Measurements from ENCODE around the gene CHMP6.

The CHMP6 gene

DNA sequence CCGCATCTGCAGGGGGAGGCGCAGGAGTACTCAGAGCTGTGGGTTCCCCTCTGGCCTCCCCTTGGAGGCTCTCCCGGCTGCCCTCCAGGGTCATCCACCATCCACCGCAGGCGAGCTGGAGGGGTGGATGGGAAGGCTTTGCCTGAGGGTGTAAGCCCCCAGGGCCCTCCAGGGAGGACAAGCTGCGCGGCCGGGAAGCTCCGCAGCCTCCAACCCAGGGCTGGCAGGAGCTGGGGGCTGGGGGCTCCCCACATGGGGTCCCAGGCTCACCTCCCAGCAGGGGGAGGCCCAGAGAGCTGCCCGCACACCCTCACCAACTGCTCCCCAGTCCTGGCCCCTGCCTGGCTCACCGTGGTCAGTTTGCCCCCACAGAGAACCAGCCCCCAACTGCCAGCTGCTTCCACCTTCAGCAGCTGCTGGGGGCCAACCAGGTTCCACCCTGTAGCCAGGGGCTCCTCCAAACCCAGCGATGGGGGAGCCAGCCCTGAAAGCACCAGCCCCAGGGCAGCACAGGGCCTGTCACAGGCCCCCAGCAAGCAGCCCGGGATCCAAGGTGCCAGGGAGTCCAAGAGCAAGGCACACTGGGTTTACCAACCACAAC, 19.8 kb upstream of the CHMP6 start:
- no peak for DNase-seq

DNA sequence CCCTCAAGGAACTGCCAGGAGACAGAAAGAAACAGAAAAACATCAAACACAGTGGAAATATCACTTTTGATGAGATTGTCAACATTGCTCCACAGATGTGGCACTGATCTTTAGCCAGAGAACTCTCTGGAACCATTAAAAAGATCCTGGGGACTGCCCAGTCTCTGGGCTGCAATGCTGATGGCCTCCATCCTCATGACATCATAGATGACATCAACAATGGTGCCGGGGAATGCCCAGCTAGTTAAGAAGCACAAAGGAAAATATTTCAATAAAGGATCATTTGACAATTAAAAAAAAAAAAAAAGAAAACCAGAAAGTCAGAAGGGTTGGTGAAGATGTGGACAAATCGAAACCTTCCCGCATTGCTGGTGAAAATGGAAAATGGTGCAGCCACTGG, 14.9 kb upstream of the CHMP6 start:
- DNase-seq: no peak

DNA sequence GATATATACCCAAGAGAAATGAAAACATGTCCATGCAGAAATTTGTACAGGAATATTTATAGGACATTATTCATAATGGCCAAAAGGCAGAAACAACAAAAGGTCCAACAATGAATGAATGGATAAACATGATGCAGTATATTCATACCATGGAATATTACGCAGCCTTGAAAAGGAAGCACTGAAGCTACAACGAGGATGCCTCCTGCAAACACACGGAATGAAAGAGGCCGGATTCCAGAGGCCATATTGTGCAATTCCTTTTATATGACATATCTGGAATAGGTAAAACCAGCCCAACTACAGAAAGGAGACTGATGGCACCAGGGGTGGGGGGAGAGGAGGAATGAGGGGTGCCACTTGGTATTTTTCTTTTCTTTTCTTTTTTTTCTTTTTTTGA, 14.5 kb upstream of the CHMP6 start:
- no peak for DNase-seq

DNA sequence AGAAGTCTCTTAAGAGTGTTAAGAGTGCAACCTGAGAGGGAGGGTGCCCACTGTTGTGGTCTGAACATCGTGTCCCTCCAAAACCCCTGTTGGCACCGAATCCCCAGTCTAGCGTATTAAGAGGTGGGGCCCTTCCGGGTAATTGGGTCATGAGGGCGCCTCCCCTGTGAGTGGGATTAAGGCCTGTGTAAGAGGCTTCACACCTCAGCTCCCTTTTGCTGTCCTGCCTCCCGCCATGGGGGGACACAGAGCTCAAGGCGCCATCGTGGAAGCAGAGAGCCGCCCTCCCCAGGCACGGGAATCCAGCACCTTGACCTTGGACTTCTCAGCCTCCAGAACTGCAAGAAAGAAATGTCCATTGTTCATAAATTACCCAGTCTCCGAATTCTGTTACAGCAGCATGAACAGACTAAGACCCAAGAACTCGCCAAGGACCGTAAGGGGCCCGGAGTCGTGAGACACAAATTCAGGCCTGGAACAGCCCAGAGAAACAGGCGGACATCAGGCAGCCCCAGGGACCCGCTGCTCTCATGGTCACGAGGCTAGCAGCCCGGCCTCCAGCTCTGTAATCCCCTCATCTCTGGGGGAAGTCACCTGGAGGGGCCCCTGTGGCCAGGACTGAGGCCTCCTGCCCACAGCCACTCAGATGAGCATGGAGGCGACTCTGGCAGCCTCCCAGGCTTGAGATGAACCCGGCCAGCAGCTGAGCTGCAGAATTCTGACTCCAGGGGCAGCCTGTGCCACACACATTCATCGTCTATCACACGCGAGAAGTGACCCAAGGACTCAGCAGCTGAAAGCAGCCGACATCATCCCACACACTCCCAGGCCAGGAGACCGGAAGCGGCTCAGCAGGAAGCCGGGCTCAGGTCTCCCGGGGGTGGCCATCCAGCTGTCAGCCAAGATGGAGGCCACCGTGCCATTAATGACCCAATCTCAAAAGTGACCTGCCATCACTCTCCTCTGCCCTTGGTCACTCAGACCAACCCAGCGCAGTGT, 12.8 kb upstream of the CHMP6 start:
- no peak for DNase-seq

DNA sequence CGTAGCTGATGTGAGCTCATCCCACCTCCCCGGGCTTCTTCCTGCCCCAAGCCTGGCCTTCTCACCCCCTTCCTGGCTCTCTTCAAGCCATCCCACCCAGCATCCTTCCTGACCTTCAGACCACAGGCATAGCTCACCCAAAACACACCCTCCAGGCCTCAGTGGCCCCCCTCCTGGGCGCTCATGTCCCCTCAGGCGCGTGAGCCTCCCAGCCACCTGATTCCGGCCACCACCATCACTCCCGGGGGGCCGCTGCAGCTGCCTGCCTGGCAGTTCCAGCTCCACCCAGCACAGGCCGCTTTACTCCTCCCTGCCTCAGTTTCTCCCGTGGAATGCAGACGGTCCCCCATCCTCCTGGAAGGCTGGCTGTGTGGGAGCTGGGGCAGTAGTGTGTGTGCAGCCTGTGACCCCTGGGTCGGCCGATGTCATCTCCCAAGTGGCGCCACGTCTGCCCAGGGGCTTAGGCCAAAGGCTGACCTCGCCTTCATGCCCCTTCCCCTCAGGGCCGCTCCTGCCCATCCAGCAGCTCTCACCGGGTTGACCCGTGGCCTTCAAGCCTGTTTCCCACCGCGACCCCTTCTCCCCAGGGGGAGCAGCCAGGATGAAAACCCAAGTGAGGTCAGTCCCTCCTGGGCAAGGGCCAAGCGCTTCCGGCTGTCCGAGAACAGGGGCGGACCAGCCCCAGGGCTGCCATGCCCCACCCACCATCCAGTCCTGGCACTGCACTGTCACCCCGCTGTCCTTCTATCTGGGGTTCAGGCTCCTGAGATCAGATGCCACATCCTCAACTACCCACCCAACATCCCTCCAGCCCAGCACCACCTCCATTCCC, 11.9 kb upstream of the CHMP6 start:
- DNase-seq: no peak

DNA sequence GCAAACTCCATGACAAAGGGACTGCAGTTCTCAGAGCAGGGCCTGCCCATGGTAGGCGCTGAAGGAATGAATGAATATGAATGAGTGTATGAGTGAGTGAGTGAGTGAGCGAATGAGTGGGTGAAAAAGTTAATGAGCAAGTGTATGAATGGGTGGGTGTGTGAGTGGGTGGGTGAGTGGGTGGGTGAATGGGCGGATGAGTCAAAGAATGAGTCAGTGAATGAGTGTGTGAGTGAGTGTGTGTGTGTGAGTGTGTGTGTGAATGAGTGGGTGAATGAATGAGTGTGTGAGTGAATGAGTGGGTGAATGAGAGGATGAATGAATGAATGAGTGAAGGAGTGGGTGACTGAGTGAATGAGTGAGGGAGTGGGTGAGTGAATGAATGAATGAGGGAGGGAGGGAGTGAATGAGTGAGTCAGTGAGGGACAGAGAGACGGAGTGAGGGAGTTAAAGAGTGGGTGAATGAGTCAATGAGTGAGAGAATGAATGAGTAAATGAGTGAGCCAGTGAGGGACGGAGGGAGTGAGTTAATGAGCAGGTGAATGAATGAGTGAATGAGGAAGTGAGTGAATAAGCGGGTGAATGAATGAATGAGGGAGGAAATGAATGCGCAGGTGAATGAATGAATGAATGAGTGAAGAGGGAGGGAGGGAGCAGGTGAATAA, 11.1 kb upstream of the CHMP6 start:
- DNase-seq: no peak

DNA sequence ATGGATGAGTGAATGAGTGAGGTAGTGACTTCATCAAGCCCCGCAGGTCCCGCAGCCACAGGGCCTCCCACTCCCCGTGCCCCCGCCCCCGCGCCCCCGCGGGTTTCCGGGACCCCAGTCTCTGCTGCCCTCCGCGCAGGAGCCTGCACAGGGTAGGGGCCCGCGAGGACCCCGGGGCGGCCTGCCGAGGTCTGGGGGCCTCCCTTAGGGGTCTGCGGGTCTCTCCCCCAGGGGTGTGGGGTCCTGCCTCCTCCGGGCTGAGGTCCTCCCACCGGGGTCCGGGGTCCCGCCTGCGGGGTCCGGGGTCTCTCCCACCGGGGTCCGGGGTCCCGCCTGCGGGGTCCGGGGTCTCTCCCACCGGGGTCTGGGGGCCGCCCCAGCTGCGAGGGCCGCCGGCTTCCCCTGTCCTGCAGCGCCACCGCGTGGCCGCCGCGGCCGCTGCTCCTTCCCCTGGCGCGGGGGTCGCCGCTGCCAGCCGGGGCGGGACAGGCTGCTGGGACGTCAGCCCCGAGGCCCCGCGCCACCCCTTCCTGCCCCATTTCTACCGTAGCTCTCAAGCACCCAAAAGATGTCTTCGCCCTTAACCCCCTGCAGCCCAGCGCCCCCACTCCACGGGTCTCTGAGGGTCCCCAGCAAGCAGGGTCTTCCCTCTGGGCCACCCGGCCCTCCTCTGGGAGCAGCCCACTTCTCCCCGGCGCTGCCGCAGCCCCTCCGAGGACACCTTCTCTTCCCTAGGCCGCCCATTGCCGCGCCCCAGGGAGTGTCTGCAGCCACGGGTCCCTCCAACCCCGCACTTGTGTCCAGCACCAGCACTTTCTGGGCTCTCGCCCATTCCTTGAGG, 10.4 kb upstream of the CHMP6 start:
- no peak for DNase-seq

DNA sequence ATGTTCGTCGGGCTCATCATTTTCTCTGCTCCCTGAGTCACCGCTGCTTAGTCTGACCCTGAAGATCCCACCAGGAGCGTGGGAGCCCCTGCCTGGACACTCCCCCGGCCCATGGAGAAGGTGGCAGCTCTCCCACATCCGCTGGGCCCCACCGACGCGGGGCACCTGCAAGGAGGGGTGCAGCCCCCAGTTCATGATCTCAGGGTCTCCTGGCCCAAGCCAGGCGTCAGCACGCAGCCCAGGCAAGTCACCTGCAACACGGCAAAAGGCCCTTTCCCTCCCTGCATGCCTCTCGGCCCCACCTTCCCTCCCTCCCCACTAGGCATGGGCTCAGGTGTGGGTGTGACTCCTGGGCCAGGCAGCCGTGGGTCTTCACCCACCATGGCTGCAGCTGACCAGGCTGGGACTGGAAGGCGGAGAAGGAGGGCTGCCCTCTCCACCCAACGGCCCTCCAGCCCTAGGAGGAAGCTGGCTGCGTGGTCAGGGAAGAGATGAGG, 9.7 kb upstream of the CHMP6 start:
- DNase-seq: no peak

DNA sequence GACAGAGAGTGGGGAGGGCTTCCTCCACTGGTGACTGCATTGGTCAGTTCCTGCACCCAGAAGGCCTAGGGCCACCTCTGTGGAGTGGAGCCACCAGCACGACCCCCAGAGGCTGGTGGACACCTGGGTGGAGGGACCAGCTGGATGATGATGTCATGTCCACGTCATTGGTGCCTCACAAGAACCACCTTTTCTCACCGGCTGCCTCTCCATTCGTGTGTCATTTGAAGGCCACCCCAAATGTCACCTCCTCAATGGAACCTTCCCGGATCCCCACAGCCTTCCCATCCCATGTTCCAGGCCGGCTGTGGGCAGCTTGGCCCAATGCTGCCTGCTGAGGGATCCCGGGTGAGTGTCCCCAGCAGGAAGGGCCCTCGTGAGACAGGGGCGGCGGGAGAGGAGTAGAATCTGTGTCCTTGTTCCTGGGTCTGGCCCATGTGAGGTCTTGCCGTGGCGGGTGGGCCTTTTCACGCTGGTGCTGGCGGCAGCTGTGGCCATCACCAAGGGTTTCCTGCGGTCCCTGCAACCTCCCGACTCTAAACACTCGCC, 9.1 kb upstream of the CHMP6 start:
- no peak for DNase-seq

DNA sequence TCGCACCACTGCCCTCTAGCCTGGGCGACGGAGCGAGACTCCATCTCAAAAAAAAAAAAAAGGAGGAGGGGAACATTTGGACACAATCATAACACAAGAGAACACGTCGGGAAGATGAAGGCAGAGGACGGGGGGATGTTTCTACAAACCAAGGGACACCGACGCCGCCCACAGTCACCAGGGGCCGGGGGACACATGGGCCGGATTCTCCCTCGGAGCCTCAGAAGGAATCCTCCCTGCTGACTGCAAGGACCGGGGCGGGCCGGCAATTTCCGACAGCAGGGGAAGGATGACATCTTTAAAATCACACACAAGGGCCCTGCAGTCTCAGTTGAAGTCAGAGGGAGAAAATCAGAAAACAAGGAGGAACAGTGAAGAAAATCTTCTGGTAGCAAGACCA, 8.1 kb upstream of the CHMP6 start:
- DNase-seq: no peak

DNA sequence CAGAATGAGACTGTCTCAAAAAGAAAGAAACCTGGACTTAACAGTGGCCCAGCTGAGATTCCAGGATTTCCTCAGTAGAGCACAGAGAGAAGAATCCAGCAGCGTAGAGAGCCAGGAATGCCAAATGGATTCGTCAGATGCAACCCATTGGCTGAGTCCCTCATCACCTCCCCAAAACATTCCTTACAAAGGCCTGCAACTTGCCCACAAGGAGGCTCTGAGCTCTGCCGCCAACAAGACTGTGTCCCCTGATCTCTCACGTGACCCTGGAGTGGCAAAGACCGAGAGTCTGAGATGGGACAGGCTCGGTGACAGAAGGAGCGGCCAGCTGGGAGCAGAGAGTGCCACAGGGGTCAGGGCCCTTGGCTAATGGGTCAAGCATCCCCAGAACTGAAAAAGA, 6.9 kb upstream of the CHMP6 start:
- no peak for DNase-seq

DNA sequence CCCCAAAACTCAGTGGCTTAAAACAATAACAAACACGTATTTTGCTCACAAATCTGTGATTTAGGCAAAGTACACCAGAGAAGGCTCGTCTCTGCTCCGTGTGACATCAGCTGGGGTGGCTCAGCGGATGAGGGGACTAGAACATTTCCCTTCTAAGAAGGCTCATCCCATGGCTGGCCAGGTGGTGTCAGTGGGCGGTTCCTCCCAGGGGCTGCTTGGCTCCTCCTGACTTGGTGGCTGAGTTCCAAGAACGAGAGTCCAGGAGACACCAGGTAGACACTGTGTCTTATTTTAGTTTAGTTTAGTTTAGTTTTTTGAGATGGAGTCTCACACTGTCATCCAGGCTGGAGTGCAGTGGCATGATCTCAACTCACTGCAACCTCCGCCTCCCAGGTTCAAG, 5.6 kb upstream of the CHMP6 start:
- DNase-seq: no peak

DNA sequence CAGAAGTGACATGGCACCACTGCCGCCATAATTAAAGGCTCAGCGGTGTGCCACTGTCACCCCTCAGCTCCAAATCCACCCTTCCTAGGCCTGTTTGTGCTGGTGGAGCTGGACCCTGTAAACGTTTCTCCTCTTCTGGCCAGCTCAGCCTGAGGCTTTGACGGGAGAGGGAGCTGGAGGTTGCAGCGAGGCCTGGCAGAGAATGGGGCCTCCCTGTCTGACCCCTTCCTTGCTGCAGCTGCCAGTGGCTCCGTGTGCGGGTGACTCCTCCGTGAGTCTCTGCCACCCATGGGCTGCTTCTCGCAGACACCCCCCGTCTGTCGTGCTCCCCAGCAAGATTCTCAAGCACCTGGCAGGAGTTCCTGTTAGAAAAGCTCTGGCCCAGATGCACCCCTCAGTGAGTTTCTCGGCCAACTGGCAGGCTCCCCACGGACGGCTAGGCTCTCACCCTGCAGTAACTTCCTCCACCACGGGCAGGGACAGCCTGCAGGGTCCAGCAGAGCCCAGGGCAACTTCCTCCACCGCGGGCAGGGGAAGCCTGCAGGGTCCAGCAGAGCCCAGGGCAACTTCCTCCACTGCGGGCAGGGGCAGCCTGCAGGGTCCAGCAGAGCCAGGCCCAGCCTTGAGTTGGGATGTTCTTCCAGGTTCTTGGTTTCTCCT, 4.7 kb upstream of the CHMP6 start:
- no peak for DNase-seq

DNA sequence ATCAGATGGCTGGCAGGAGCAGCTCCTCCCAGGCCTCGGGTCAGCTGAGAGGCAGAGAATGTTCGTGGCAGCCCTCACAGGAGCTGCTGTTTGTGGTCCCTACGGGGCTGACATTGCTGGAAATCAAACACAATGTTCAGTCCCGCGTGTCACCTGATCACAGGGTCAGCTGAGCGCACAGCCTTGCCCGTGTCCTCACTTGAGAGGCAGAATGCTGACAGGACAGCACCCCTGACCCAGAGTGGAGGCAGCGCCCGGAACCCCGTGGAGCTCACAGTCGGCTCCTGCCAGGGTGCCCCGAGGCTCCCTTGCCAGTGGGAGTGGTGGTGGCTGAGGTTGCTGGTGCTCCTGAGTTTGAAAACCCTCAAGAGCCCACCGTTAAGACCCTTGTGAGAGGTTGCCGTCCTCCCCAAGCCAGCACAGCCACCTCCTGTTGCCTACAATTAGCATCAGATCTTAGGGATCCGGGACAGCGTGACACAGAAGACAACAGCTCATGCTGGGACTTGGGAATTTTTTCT, 3.6 kb upstream of the CHMP6 start:
- no peak for DNase-seq

DNA sequence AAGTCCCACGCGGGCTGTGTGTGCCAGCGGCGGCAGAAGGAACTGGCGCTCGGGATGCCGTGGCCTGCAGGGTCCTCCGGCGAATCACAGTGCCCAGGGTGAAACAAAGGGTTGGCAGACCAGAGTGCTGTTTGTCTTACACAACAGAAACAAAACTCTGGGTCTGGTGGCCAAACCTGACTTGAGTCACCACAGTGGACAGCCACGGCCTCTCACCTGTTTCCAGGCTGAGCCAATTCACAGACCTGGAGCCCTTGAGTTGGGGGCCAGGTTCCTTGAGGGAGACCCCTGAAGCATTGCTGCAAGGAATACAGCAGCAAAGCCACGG, 2.1 kb upstream of the CHMP6 start:
- DNase-seq: no peak

DNA sequence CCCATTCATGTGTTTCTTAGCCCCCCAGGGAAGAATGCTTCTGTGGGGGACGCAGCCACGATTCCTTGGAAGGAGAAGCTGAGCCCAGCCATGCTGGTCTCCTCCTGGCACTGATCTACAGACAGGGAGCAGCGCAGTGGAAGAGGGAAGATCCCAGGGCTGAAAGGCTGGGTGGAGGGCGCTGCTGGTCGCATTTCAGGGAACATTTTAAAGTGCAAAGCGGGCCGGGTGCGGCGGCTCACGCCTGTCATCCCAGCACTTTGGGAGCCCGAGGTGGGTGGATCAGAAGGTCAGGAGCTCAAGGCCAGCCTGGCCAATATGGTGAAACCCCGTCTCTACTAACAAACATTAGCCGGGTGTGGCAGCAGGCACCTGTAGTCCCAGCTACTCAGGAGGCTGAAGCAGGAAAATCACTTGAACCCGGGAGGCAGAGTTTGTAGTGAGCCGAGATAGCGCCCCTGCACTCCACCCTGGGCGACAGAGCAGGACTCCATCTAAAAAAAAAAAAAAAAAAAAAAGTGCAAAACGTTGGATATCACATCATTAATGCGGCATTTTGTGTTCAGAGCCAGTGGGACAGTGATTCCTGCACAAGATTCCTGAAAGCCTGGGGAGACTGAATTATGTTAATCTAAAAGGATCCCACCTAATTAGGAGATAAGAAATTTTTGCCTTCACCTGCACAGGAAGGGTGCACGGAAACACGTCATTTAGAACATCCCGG, 558 bp upstream of the CHMP6 start:
- DNase-seq: no peak

DNA sequence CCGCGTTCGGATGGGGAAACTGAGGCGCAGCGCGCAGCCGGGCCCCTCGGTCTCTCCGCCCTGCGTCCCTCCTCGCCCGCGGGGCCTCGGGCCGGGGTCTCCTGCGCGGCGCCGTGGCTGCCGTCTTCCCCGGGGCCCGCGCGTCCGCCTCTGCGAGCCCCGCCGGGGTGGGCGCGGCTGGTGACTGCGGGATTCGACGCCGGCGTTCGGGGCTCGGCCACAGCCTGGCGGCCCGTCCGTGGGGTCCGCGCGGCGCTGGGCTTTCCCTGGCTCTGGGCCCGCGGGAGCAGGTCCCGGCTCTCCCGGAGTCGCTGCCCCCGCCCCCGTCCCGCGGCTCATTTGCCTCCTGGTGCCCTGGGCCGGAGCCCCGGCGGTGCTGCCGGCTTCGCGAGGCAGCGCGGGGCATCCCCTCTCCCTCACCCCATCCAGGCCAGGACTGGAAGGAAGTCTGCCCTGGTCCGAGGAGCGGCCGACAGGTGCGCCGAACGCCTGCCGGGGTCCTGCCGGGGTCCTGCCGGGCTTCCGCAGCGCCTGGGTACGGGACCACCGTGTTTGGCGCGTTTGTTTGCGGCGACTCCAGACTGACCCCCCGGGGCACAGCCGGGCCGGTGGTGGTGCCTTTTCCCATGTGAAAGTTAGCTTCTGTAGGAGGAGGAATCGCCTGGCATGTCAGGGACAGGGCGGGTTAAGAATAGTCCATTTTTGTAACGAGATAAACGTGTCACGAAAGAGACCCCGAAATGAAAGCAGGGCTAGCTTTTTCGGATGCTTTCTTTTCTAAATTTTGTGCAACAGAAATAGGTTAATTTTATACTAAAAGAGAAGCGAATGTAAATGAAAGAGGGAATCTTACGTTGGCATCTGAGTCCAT, 671 bp downstream of the CHMP6 start:
- no peak for DNase-seq

DNA sequence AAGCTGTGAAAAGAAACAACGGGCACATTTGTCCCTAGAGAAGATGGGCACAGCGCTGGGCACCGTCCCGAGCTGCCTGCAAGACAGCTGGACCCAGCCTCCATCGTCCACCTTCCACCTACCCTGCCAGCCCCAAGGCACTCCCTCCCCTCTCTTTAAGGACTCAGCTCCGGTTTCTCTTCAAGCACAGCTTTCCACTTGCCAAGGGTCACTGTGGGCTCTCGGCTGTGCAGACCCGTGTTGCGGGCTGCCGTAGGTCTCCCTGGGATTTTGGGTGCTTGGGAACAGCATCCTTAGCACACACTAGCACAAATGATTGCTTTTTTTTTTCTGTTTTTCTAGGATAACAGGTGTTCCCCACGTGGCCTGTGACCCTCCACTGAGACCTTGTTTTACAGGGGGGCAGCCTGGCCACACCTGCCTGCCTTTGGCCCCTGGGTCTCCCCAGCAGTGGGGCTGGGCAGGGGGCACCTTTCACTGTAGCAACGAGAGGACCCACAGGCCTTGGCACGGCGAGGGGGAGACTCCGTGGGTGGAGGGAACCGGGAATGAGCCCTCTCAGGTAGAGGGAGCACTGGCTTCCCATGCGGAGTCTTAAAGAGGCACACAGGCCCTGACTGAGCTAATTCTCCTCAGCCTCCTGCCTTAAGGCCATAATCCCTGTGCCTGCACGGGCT, 1.4 kb downstream of the CHMP6 start:
- DNase-seq: no peak

DNA sequence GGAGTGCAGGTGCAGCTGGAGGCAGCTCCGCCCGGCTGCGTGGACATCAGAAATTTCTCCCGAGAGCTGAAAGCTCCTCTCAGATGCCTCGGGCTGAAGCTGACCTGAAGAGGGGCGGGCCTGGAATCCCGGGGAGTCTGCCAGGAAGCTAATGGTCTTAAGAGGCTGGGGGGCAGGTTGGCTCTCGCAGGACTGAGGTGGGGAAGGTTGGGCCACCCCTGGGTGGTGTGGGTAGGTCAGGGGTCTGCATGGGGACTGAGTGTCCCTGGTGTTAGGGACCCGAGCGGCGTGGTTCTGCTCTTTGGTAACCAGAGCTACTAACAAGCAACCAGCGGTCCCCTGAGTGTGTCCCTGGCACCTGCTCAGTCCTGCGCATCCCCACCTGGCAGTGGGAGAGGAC, 3.5 kb downstream of the CHMP6 start:
- no peak for DNase-seq
